ENCODE results near the gene FOXP3.

GRCh38 chrX:49246541-49246940, 18.0 kb downstream of the FOXP3 start:
- TF ChIP-seq CTCF (IDR thresholded peaks at IDR 0.05) (no peak), POLR2A (IDR thresholded peaks at IDR 0.05) (no peak)
